Measurements from ENCODE around the gene NXPE3. TPM values are rescaled to one million over a fixed set of nuclear protein-coding genes. Genes with fewer than 3 reads are reported as not detected.

The NXPE3 gene
- total RNA-seq, 1 experiment from 2014 or later: 5.3 TPM

- H3K9me3 Mint-ChIP-seq (ENCODE audit: unreplicated experiment): no peaks in the 10 kb centered on the region
- POLR2A ChIA-PET: no interaction called here
Observed at GRCh38 chr3:101803173-101803782, 24.3 kb downstream of the NXPE3 start.

GRCh38 chr3:101803939-101804338 lies 24.9 kb downstream of the NXPE3 start:
- Mint-ChIP-seq H3K27me3 (ENCODE audit: insufficient read depth, unreplicated experiment) (no peaks in the 10 kb centered on the region), H3K9me3 (ENCODE audit: unreplicated experiment) (no peaks in the 10 kb centered on the region), H3K27ac (ENCODE audit: unreplicated experiment) (no peak overlapping the region), H3K4me1 (ENCODE audit: low read depth, unreplicated experiment) (no peaks in the 10 kb centered on the region), H3K36me3 (ENCODE audit: insufficient read depth, unreplicated experiment) (no peaks in the 10 kb centered on the region), H3K4me3 (ENCODE audit: unreplicated experiment) (no peak overlapping the region)
- no peaks in the 10 kb centered on the region; the same call in 1 of the 2 replicates for H3K9me3 ChIP-seq
- no peaks in the 10 kb centered on the region for H3K27me3 ChIP-seq (replicated peaks; ENCODE audit: control insufficient read depth, insufficient read depth, low read length)
- DNase-seq: no peak
- no peaks in the 10 kb centered on the region for H3K36me3 ChIP-seq (ENCODE audit: control insufficient read depth, insufficient read depth, low read length)
- POLR2A ChIA-PET: no interaction called here
- TF ChIP-seq CTCF (IDR thresholded peaks at IDR 0.05; ENCODE audit: insufficient read depth in 1 of 2, low read depth in 1 of 2, low read length in 1 of 2, severe bottlenecking in 1 of 2, unreplicated experiment in 1 of 2): no peak
- no peak overlapping the region for H3K4me3 ChIP-seq (ENCODE audit: low read depth, low read length)
- intact Hi-C loops (cut with micrococcal nuclease; ENCODE audit: unreplicated experiment): loop anchor here (2.0 to 10.0 kb wide), 2 partner anchors 109 to 261 kb away; no protein-coding TSS in a partner anchor
- CTCF ChIA-PET: interaction anchor here (1.9 kb wide), 1 partner anchor 421 kb away, joined by 19 read pairs; no protein-coding TSS in a partner anchor
- no TSS peak for BruUV-seq (replicated peaks)
- no peaks in the 10 kb centered on the region for H3K4me1 ChIP-seq

More at GRCh38 chr3:101803173-101803782, 24.3 kb downstream of the NXPE3 start:
- Mint-ChIP-seq H3K36me3 (ENCODE audit: insufficient read depth, unreplicated experiment) (no peaks in the 10 kb centered on the region), H3K4me3 (ENCODE audit: unreplicated experiment) (no peak overlapping the region), H3K4me1 (ENCODE audit: low read depth, unreplicated experiment) (no peaks in the 10 kb centered on the region), H3K27ac (ENCODE audit: unreplicated experiment) (no peak overlapping the region), H3K27me3 (ENCODE audit: insufficient read depth, unreplicated experiment) (no peaks in the 10 kb centered on the region)
- TF ChIP-seq CTCF (IDR thresholded peaks at IDR 0.05; ENCODE audit: insufficient read depth in 1 of 2, low read depth in 1 of 2, low read length in 1 of 2, severe bottlenecking in 1 of 2, unreplicated experiment in 1 of 2): peak; percentile 66 to 87
- intact Hi-C loops (cut with micrococcal nuclease; ENCODE audit: unreplicated experiment): loop anchor here (2.0 to 10.0 kb wide), 2 partner anchors 108 to 262 kb away; no protein-coding TSS in a partner anchor
- BruUV-seq (replicated peaks): no TSS peak
- DNase-seq: peak; percentile 44 to 52
- no peaks in the 10 kb centered on the region; the same call in 1 of the 2 replicates for H3K9me3 ChIP-seq
- no peaks in the 10 kb centered on the region for H3K27me3 ChIP-seq (replicated peaks; ENCODE audit: control insufficient read depth, insufficient read depth, low read length)
- no peaks in the 10 kb centered on the region for H3K4me1 ChIP-seq
- no peaks in the 10 kb centered on the region for H3K36me3 ChIP-seq (ENCODE audit: control insufficient read depth, insufficient read depth, low read length)
- H3K4me3 ChIP-seq (ENCODE audit: low read depth, low read length): no peak overlapping the region
- CTCF ChIA-PET: interaction anchor here (0.6 to 1.9 kb wide), 4 partner anchors 39 to 422 kb away, joined by 3 to 19 read pairs (median 4); no protein-coding TSS in a partner anchor

GRCh38 chr3:101806491-101806890 lies 27.5 kb downstream of the NXPE3 start:
- ChIA-PET POLR2A (no interaction called here), CTCF (no interaction called here)
- no TSS peak for BruUV-seq (replicated peaks)
- Mint-ChIP-seq H3K9me3 (ENCODE audit: unreplicated experiment) (no peaks in the 10 kb centered on the region), H3K4me3 (ENCODE audit: unreplicated experiment) (no peak overlapping the region), H3K27ac (ENCODE audit: unreplicated experiment) (no peak overlapping the region), H3K36me3 (ENCODE audit: insufficient read depth, unreplicated experiment) (no peaks in the 10 kb centered on the region), H3K27me3 (ENCODE audit: insufficient read depth, unreplicated experiment) (no peaks in the 10 kb centered on the region), H3K4me1 (ENCODE audit: low read depth, unreplicated experiment) (no peaks in the 10 kb centered on the region)
- Histone ChIP-seq H3K36me3 (ENCODE audit: control insufficient read depth, insufficient read depth, low read length) (no peaks in the 10 kb centered on the region), H3K9me3 (no peaks in the 10 kb centered on the region; the same call in 1 of the 2 replicates), H3K27me3 (replicated peaks; ENCODE audit: control insufficient read depth, insufficient read depth, low read length) (no peaks in the 10 kb centered on the region), H3K4me3 (ENCODE audit: low read depth, low read length) (no peak overlapping the region), H3K4me1 (no peaks in the 10 kb centered on the region)
- intact Hi-C loops (cut with micrococcal nuclease; ENCODE audit: unreplicated experiment): loop anchor here (10.0 kb wide), 1 partner anchor 258 kb away; no protein-coding TSS in a partner anchor
- DNase-seq: no peak
- TF ChIP-seq CTCF (IDR thresholded peaks at IDR 0.05; ENCODE audit: insufficient read depth in 1 of 2, low read depth in 1 of 2, low read length in 1 of 2, severe bottlenecking in 1 of 2, unreplicated experiment in 1 of 2): no peak
